WTC11 (cell line): ENCODE measurements around the gene AKR1C3. TPM values are rescaled to one million over a fixed set of nuclear protein-coding genes. Genes with fewer than 3 reads are reported as not detected.

Experiments used
- ATAC-seq: fragments of 200-7000 bp; cut with Tn5 transposase; 2 replicates; pipeline ENCODE4 v1.10.0; 2021; ENCODE audit warnings: mild to moderate bottlenecking, moderate library complexity
- CTCF ChIA-PET: fragments of 300-600 bp; sonication (Branson Sonifier 250); formaldehyde crosslinking; loops from one replicate; lab custom pipeline; 2021; ENCODE audit warnings: antibody characterized with exemption; lab: Charles Lee
- POLR2A ChIA-PET: fragments of 350-600 bp; sonication (Branson Sonifier 250); formaldehyde crosslinking; loops from one replicate; lab custom pipeline; 2021; ENCODE audit warnings: antibody characterized with exemption; lab: Charles Lee
- DNase-seq: peaks from one replicate; pipeline ENCODE4 v3.0.0; 2021; ENCODE audit warnings: low spot score
- H3K27ac Mint-ChIP-seq: 2 replicates; pipeline ENCODE4 v1.8.0; 2021; ENCODE audit warnings: mixed read lengths
- H3K27me3 Mint-ChIP-seq: 2 replicates; pipeline ENCODE4 v1.8.0; 2021; ENCODE audit warnings: low read depth, mild to moderate bottlenecking, moderate library complexity, mixed read lengths
- H3K36me3 Mint-ChIP-seq: 2 replicates; pipeline ENCODE4 v1.8.0; 2021; ENCODE audit warnings: mixed read lengths
- H3K4me1 Mint-ChIP-seq: 2 replicates; pipeline ENCODE4 v1.8.0; 2022; ENCODE audit warnings: mixed read lengths
- H3K4me3 Mint-ChIP-seq: 2 replicates; pipeline ENCODE4 v1.8.0; 2021; ENCODE audit warnings: mild to moderate bottlenecking, moderate library complexity, mixed read lengths
- H3K9me3 Mint-ChIP-seq: 2 replicates; pipeline ENCODE4 v1.8.0; 2021; ENCODE audit warnings: mixed read lengths
- AFF4 ChIP-seq: sonication (generic); formaldehyde crosslinking; IDR thresholded peaks from 2 replicates; pipeline ENCODE4 v1.8.1; 2023; ENCODE audit warnings: mild to moderate bottlenecking, missing genetic modification reagents, borderline replicate concordance
- CREB1 ChIP-seq: sonication (generic); formaldehyde crosslinking; IDR thresholded peaks from 2 replicates; pipeline ENCODE4 v1.8.0; 2023; ENCODE audit warnings: mild to moderate bottlenecking, missing genetic modification reagents
- CREM ChIP-seq: sonication (generic); formaldehyde crosslinking; IDR thresholded peaks from 2 replicates; pipeline ENCODE4 v1.8.1; 2022; ENCODE audit warnings: mild to moderate bottlenecking, missing genetic modification reagents, moderate library complexity
- E2F4 ChIP-seq: sonication (generic); formaldehyde crosslinking; IDR thresholded peaks from 2 replicates; pipeline ENCODE4 v1.8.1; 2022; ENCODE audit warnings: low read depth, mild to moderate bottlenecking, moderate library complexity, missing genetic modification reagents, borderline replicate concordance
- ELF4 ChIP-seq: sonication (generic); formaldehyde crosslinking; IDR thresholded peaks from 2 replicates; pipeline ENCODE4 v1.8.1; 2022; ENCODE audit warnings: low read depth, mild to moderate bottlenecking, moderate library complexity, missing genetic modification reagents
- ESRRA ChIP-seq: sonication (generic); formaldehyde crosslinking; IDR thresholded peaks from 2 replicates; pipeline ENCODE4 v1.8.1; 2022; ENCODE audit warnings: mild to moderate bottlenecking, missing genetic modification reagents, borderline replicate concordance
- FOXP1 ChIP-seq: sonication (generic); formaldehyde crosslinking; IDR thresholded peaks from 2 replicates; pipeline ENCODE4 v1.8.0; 2022; ENCODE audit warnings: missing genetic modification reagents, mild to moderate bottlenecking, moderate library complexity, borderline replicate concordance
- HMGXB4 ChIP-seq: sonication (generic); formaldehyde crosslinking; IDR thresholded peaks from 2 replicates; pipeline ENCODE4 v1.8.1; 2023; ENCODE audit warnings: mild to moderate bottlenecking, moderate library complexity, missing genetic modification reagents
- RORB ChIP-seq: fragments of 250-450 bp; sonication (Bioruptor Pico); IDR thresholded peaks from 2 replicates; pipeline ENCODE4 v1.9.0; 2021; ENCODE audit warnings: mild to moderate bottlenecking
- SMAD3 ChIP-seq: sonication (generic); formaldehyde crosslinking; IDR thresholded peaks from 2 replicates; pipeline ENCODE4 v1.8.0; 2022; ENCODE audit warnings: missing genetic modification reagents, mild to moderate bottlenecking, borderline replicate concordance
- TP53 ChIP-seq: sonication (generic); formaldehyde crosslinking; IDR thresholded peaks from 2 replicates; pipeline ENCODE4 v1.8.1; 2023; ENCODE audit warnings: mild to moderate bottlenecking, missing genetic modification reagents
- USF1 ChIP-seq: sonication (generic); formaldehyde crosslinking; IDR thresholded peaks from 2 replicates; pipeline ENCODE4 v1.8.0; 2022; ENCODE audit warnings: mild to moderate bottlenecking, missing genetic modification reagents
- ZNF396 ChIP-seq: fragments of 250-450 bp; sonication (Bioruptor Pico); IDR thresholded peaks from 2 replicates; pipeline ENCODE4 v1.8.0; 2021; ENCODE audit warnings: mild to moderate bottlenecking, moderate library complexity, borderline replicate concordance
- ZNF512 ChIP-seq: sonication (generic); formaldehyde crosslinking; IDR thresholded peaks from 2 replicates; pipeline ENCODE4 v1.8.1; 2022; ENCODE audit warnings: missing genetic modification reagents, borderline replicate concordance
- ZNF532 ChIP-seq: fragments of 250-450 bp; sonication (Bioruptor Pico); IDR thresholded peaks from 2 replicates; pipeline ENCODE4 v1.9.0; 2021; ENCODE audit warnings: mild to moderate bottlenecking, borderline replicate concordance
- total RNA-seq: library from RNA; stranded (reverse); gene quantifications from 3 replicates; pipeline ENCODE4 v1.2.3, GENCODE V29; 2021

Gene AKR1C3
- total RNA-seq, 1 experiment from 2014 or later = 6.7 TPM

- DNase-seq (no peak), ATAC-seq (no peak)
- TF ChIP-seq CREB1 (no peak), ELF4 (CRISPR knock-in tag) (no peak)
- Mint-ChIP-seq H3K27ac (no peak overlapping the region), H3K4me3 (no peak overlapping the region), H3K27me3 (no peaks in the 10 kb centered on the region; the same call in 1 of the 2 replicates), H3K4me1 (no peaks in the 10 kb centered on the region), H3K36me3 (peaks cover 17% of the 10 kb centered on the region), H3K9me3 (peaks cover 61% of the 10 kb centered on the region)
- ChIA-PET POLR2A (no interaction called here), CTCF (no interaction called here)
Measured at GRCh38 chr10:5148678-5149032, 54.4 kb downstream of the AKR1C3 start.

- no peaks in the 10 kb centered on the region for H3K4me1 Mint-ChIP-seq
- ChIA-PET POLR2A (no interaction called here), CTCF (no interaction called here)
- H3K36me3 Mint-ChIP-seq = peaks cover 21% of the 10 kb centered on the region
- ATAC-seq (no peak), DNase-seq (no peak)
- TF ChIP-seq AFF4 (CRISPR knock-in tag) (no peak), HMGXB4 (CRISPR knock-in tag) (no peak), RORB (CRISPR knock-in tag) (no peak), ESRRA (CRISPR knock-in tag) (no peak), USF1 (CRISPR knock-in tag) (no peak), ZNF532 (CRISPR knock-in tag) (no peak), ZNF512 (CRISPR knock-in tag) (no peak), TP53 (no peak), CREM (CRISPR knock-in tag) (no peak), E2F4 (no peak), SMAD3 (CRISPR knock-in tag) (no peak), ZNF396 (CRISPR knock-in tag) (no peak), FOXP1 (CRISPR knock-in tag) (no peak)
- H3K27me3 Mint-ChIP-seq = no peaks in the 10 kb centered on the region; the same call in 1 of the 2 replicates
- no peak overlapping the region for H3K27ac Mint-ChIP-seq
- H3K9me3 Mint-ChIP-seq = peaks cover 81% of the 10 kb centered on the region
- no peak overlapping the region for H3K4me3 Mint-ChIP-seq
Measured at GRCh38 chr10:5151076-5151475, 56.9 kb downstream of the AKR1C3 start.
